Activated B cell treated with CpG ODN at 0.5 μM for 24 hours (primary cell): ENCODE data around the gene TBX4. TPM values are rescaled to one million over a fixed set of nuclear protein-coding genes. Genes with fewer than 3 reads are reported as not detected.
"Not testable (repeated sequence)": the region's sequence is repeated elsewhere in the genome, so short reads cannot be mapped to it uniquely, and the experiment has no call there.

Source experiments
- ATAC-seq: fragments of 200-7000 bp; cut with Tn5 transposase; one replicate; pipeline ENCODE4 v1.10.0; 2021; ENCODE audit warnings: low read depth, mild to moderate bottlenecking, moderate library complexity
- CTCF ChIA-PET: fragments of 350-600 bp; sonication (Branson Sonifier 250); formaldehyde crosslinking; loops from one replicate; lab custom pipeline; 2021; ENCODE audit warnings: antibody characterized with exemption; lab: Charles Lee
- POLR2A ChIA-PET: fragments of 350-600 bp; sonication (Branson Sonifier 250); formaldehyde crosslinking; loops from one replicate; lab custom pipeline; 2021; ENCODE audit warnings: antibody characterized with exemption; lab: Charles Lee
- DNase-seq: peaks from one replicate; pipeline ENCODE4 v3.0.0; 2022
- H3K27ac Mint-ChIP-seq: one replicate; pipeline ENCODE4 v1.8.0; 2020; ENCODE audit warnings: mixed read lengths
- H3K27me3 Mint-ChIP-seq: one replicate; pipeline ENCODE4 v1.8.0; 2021; ENCODE audit warnings: mixed read lengths
- H3K36me3 Mint-ChIP-seq: one replicate; pipeline ENCODE4 v1.8.0; 2021; ENCODE audit warnings: low read depth, mixed read lengths
- H3K4me1 Mint-ChIP-seq: one replicate; pipeline ENCODE4 v1.8.0; 2021; ENCODE audit warnings: mixed read lengths
- H3K4me3 Mint-ChIP-seq: one replicate; pipeline ENCODE4 v1.8.0; 2020; ENCODE audit warnings: mild to moderate bottlenecking, mixed read lengths
- H3K9me3 Mint-ChIP-seq: one replicate; pipeline ENCODE4 v1.8.0; 2020; ENCODE audit warnings: mixed read lengths
- CTCF ChIP-seq: fragments of 200-600 bp; IDR thresholded peaks from one replicate; pipeline ENCODE4 v1.8.0; 2022; ENCODE audit warnings: antibody characterized with exemption, mild to moderate bottlenecking
- intact Hi-C: fragments of 100-400 bp; cut with micrococcal nuclease; formaldehyde crosslinking; loops from one replicate; pipeline ENCODE4 v1.15.1; 2024
- total RNA-seq: library from RNA; stranded (reverse); gene quantifications from 2 replicates; pipeline ENCODE4 v1.2.3, GENCODE V29; 2022

The TBX4 gene
- total RNA-seq, 1 donor from 2014 or later, result not detected

- DNase-seq (no peak), ATAC-seq (no peak)
- no peak overlapping the region for H3K27ac Mint-ChIP-seq
- POLR2A ChIA-PET, result no interaction called here
- no peaks in the 10 kb centered on the region for H3K36me3 Mint-ChIP-seq
- no peaks in the 10 kb centered on the region for H3K4me1 Mint-ChIP-seq
- TF ChIP-seq CTCF, result no peak
- no peaks in the 10 kb centered on the region for H3K9me3 Mint-ChIP-seq
- CTCF ChIA-PET, result no interaction called here
- intact Hi-C loops, result no loop called here
- H3K4me3 Mint-ChIP-seq, result no peak overlapping the region
- peaks cover 10% of the 10 kb centered on the region for H3K27me3 Mint-ChIP-seq
Measured at GRCh38 chr17:61490540-61490975, 38.3 kb downstream of the TBX4 start.

GRCh38 chr17:61491981-61492380, 39.8 kb downstream of the TBX4 start:
- no peak for TF ChIP-seq CTCF
- Mint-ChIP-seq H3K27me3 (peaks cover 16% of the 10 kb centered on the region), H3K4me1 (no peaks in the 10 kb centered on the region), H3K4me3 (no peak overlapping the region), H3K27ac (no peak overlapping the region), H3K36me3 (no peaks in the 10 kb centered on the region), H3K9me3 (no peaks in the 10 kb centered on the region)
- intact Hi-C loops, result no loop called here
- POLR2A ChIA-PET, result no interaction called here
- CTCF ChIA-PET, result no interaction called here
- no peak for DNase-seq
- ATAC-seq, result no peak

- H3K36me3 Mint-ChIP-seq, result no peaks in the 10 kb centered on the region
- intact Hi-C loops, result no loop called here
- ATAC-seq (no peak), DNase-seq (no peak)
- no peak overlapping the region for H3K4me3 Mint-ChIP-seq
- no peaks in the 10 kb centered on the region for H3K9me3 Mint-ChIP-seq
- peaks cover 16% of the 10 kb centered on the region for H3K27me3 Mint-ChIP-seq
- POLR2A ChIA-PET, result no interaction called here
- H3K4me1 Mint-ChIP-seq, result no peaks in the 10 kb centered on the region
- no peak for TF ChIP-seq CTCF
- CTCF ChIA-PET, result no interaction called here
- H3K27ac Mint-ChIP-seq, result no peak overlapping the region
Measured at GRCh38 chr17:61492759-61493526, 40.7 kb downstream of the TBX4 start.

- ATAC-seq, H3K27me3 Mint-ChIP-seq, H3K4me3 Mint-ChIP-seq, H3K27ac Mint-ChIP-seq, intact Hi-C loops, H3K9me3 Mint-ChIP-seq, POLR2A ChIA-PET, CTCF ChIA-PET, DNase-seq, H3K4me1 Mint-ChIP-seq, H3K36me3 Mint-ChIP-seq: not testable (repeated sequence)
Measured at GRCh38 chr17:61493830-61494324, 41.7 kb downstream of the TBX4 start.

GRCh38 chr17:61494325-61495160, 42.3 kb downstream of the TBX4 start:
- intact Hi-C loops, result no loop called here
- POLR2A ChIA-PET, result no interaction called here
- H3K27ac Mint-ChIP-seq, result no peak overlapping the region
- H3K36me3 Mint-ChIP-seq, result no peaks in the 10 kb centered on the region
- ATAC-seq (no peak), DNase-seq (no peak)
- no peak for TF ChIP-seq CTCF
- H3K9me3 Mint-ChIP-seq, result no peaks in the 10 kb centered on the region
- no peaks in the 10 kb centered on the region for H3K4me1 Mint-ChIP-seq
- peaks cover 10% of the 10 kb centered on the region for H3K27me3 Mint-ChIP-seq
- H3K4me3 Mint-ChIP-seq, result no peak overlapping the region
- CTCF ChIA-PET, result no interaction called here
